Measurements from ENCODE around the gene PRR16.
"Not testable (repeated sequence)": the region's sequence is repeated elsewhere in the genome, so short reads cannot be mapped to it uniquely, and the experiment has no call there.

The PRR16 gene

DNA sequence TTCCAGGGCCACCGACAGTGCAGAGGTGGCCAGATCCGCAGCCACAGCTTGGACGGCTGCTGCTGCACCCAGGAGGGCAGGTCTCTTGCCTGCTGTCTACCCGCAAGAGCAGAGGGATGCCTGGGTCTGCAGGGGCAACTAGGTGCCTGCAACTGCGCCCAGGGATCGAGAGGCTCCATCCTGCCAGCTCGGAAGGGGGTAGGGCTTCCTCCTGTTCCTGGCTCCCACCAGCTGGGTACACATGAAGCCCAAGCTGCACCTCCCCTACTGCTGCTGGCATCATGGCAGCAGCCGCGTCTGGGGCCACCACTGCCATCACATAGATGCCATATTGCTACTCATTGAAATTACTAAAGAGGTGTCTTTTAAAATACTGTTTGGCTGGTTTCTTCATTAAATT, 12.7 kb upstream of the PRR16 start:
- Mint-ChIP-seq H3K4me1 (no peaks in the 10 kb centered on the region), H3K36me3 (no peaks in the 10 kb centered on the region), H3K27me3 (peaks cover 5% of the 10 kb centered on the region), H3K9me3 (no peaks in the 10 kb centered on the region), H3K4me3 (no peak overlapping the region), H3K27ac (no peak overlapping the region)
- no peak for ATAC-seq (ENCODE audit: low read depth)
- DNase-seq (ENCODE audit: low spot score in 2 of 2), result no peak

DNA sequence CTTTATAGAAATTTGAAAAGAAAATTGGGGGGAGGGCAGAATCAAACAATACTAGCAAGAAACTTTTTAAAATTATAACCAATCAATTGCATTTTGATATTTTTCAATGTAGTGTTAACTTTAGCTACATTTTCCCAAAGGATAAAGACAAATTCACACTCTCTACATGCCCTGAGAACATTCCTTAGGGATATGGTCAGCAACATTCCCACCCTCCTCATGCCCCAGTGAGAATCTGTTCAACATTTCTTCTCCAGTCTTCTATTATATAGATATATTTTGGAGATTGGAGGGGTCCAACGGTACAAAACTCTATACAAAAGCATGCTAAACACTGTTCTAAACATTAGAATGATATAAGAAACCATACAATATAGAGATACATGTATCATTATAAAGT, 11.6 kb upstream of the PRR16 start:
- no peak overlapping the region for H3K4me3 Mint-ChIP-seq
- no peaks in the 10 kb centered on the region for H3K36me3 Mint-ChIP-seq
- H3K27me3 Mint-ChIP-seq, result peaks cover 5% of the 10 kb centered on the region
- no peak for DNase-seq (ENCODE audit: low spot score in 2 of 2)
- H3K27ac Mint-ChIP-seq, result no peak overlapping the region
- H3K9me3 Mint-ChIP-seq, result no peaks in the 10 kb centered on the region
- ATAC-seq (ENCODE audit: low read depth), result no peak
- peaks cover 2% of the 10 kb centered on the region for H3K4me1 Mint-ChIP-seq

DNA sequence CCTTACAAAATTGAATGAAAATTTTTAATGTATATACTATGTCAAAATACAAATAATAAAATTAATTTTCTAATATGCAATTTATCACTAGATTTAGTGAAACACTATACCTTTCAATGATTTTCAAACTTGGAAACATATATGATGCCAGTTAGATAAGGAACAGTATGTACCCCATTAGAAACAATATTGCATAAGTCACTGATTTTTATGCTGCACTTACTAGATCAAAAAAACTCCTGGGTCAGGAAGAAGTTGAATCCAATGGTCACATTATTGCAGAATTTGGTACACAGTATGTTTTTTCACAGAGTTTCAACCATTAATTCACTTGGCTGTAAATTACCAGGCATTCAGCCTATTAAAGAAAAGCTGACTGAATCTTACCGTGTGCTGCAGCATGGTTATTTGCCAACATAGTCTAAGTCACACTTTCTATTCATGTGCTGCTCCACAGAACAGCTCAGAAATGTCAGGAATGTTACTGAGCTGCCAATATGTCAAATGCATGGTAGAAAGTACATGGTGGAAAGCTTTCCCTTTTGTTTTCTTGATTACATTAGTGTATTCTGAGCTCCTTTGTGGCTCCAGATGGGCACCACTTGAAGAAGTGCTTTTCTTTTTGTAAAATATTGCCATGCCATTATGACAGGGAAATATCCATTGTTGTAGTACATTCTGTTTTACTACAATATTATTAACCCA, 9.9 kb upstream of the PRR16 start:
- Mint-ChIP-seq H3K4me3 (no peak overlapping the region), H3K9me3 (no peaks in the 10 kb centered on the region), H3K4me1 (peaks cover 8% of the 10 kb centered on the region), H3K27ac (no peak overlapping the region), H3K27me3 (peaks cover 5% of the 10 kb centered on the region), H3K36me3 (no peaks in the 10 kb centered on the region)
- ATAC-seq (ENCODE audit: low read depth) (no peak), DNase-seq (ENCODE audit: low spot score in 2 of 2) (no peak)

- H3K36me3 Mint-ChIP-seq, result no peaks in the 10 kb centered on the region
- H3K4me1 Mint-ChIP-seq, result peaks cover 8% of the 10 kb centered on the region
- ATAC-seq (ENCODE audit: low read depth) (no peak), DNase-seq (ENCODE audit: low spot score in 2 of 2) (no peak)
- H3K9me3 Mint-ChIP-seq, result no peaks in the 10 kb centered on the region
- peak overlapping the region; percentile 95 for H3K27ac Mint-ChIP-seq
- H3K27me3 Mint-ChIP-seq, result peaks cover 4% of the 10 kb centered on the region
- H3K4me3 Mint-ChIP-seq, result no peak overlapping the region
These were observed 8.1 kb upstream of the PRR16 start for GRCh38 chr5:120456006-120456405.

DNA sequence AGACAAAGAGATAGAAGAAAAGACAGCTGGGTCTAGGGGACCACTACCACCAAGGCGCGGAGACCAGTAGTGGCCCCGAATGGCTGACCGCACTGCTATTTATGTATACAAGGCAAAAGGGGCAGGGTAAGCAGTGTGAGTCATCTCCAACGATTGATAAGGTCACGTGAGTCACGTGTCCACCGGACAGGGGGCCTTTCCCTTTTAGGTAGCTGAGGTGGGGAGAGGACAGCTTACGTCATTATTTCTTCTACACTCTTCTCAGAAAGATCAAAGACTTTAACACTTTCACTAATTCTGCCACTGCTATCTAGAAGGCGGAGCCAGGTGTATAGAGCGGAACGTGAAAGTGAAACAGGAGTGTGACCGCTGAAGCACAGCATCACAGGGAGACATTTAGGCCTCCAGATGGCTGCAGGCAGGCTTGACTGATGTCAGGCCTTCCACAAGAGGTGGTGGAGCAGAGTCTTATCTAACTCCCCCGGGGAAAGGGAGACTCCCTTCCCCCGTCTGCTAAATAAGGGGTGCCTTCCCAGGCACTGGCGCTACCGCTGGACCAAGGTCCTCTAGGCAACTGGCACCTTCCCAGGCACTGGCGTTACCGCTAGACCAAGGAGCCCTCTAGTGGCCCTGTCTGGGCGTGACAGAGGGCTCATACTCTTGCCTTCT, 6.1 kb upstream of the PRR16 start:
- Mint-ChIP-seq H3K4me1 (peaks cover 11% of the 10 kb centered on the region), H3K4me3 (peak overlapping the region; percentile 83), H3K27ac (peak overlapping the region; percentile 95), H3K36me3 (no peaks in the 10 kb centered on the region), H3K27me3 (no peaks in the 10 kb centered on the region), H3K9me3 (no peaks in the 10 kb centered on the region)
- peak; percentile 82 for ATAC-seq (ENCODE audit: low read depth)
- peak; percentile 68 to 78 for DNase-seq (ENCODE audit: low spot score in 2 of 2)

- not testable (repeated sequence) for H3K27me3 Mint-ChIP-seq; DNase-seq (ENCODE audit: low spot score in 2 of 2); H3K9me3 Mint-ChIP-seq; ATAC-seq (ENCODE audit: low read depth); H3K36me3 Mint-ChIP-seq
- Mint-ChIP-seq H3K4me1 (peaks cover 16% of the 10 kb centered on the region), H3K4me3 (peak overlapping the region; percentile 83), H3K27ac (peak overlapping the region; percentile 95)
These were observed 5.6 kb upstream of the PRR16 start for GRCh38 chr5:120458508-120458847.

DNA sequence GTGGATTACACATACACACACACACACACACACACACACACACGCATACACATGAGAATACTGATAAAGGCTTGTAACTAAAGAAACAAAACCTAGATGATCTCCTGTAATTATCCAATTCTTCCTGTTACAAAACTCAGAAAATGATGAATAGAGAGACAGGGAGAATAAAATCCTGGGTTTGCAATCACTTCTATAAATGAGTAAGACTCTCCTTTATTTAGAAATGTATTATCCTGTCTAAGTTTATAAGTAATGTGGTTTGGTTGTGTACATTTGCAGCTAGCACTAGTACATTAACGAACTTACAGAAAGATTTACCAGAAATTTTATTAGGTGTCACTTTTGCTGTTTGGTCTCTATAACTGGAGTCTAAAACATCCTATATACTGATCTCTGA, 2.8 kb upstream of the PRR16 start:
- peaks cover 30% of the 10 kb centered on the region for H3K4me1 Mint-ChIP-seq
- no peak for ATAC-seq (ENCODE audit: low read depth)
- no peak overlapping the region for H3K4me3 Mint-ChIP-seq
- peak overlapping the region; percentile 77 for H3K27ac Mint-ChIP-seq
- DNase-seq (ENCODE audit: low spot score in 2 of 2), result no peak
- no peaks in the 10 kb centered on the region for H3K9me3 Mint-ChIP-seq
- H3K27me3 Mint-ChIP-seq, result no peaks in the 10 kb centered on the region
- no peaks in the 10 kb centered on the region for H3K36me3 Mint-ChIP-seq

DNA sequence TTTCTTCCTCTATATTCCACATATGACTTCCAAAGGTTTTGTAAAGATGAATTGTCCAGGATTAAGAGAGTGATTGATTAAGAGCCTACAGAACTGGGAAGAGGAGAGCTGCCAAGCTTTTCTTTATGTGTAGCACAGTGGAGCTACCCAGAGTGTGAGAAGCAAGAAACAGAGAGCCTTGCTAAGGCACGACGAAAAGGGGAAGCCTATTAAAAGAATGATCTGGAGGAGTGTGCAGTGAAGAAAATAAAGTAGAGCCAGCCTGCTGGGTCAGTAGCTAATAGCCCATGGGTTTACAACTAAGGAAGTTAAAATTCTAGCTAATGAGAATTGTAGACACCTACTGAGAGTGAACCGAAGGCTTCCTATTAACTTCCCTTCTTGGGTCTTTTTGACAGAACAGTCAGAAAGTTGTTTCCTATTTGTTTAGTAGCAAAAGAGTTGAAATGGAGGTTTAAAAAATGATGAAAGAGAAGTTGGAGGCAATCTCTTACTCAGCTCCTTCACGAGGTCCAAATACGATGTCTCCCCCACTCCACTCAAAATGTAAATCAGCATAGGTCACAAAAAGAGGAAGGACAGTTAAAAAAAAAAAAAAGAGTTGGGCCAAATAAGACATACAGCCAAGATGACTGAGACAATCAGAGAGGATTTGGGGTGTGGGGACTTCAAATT, 957 bp upstream of the PRR16 start:
- DNase-seq (ENCODE audit: low spot score in 2 of 2) (peak in 1 of 2 donors; percentile 18), ATAC-seq (ENCODE audit: low read depth) (peak; percentile 66)
- Mint-ChIP-seq H3K27me3 (peaks cover 2% of the 10 kb centered on the region), H3K27ac (peak overlapping the region; percentile 78), H3K4me3 (peak overlapping the region; percentile 90), H3K36me3 (no peaks in the 10 kb centered on the region), H3K4me1 (peaks cover 22% of the 10 kb centered on the region), H3K9me3 (no peaks in the 10 kb centered on the region)

GRCh38 chr5:120464627-120465435, 731 bp downstream of the PRR16 start:
- Mint-ChIP-seq H3K4me3 (peak overlapping the region; percentile 90), H3K27me3 (peaks cover 2% of the 10 kb centered on the region), H3K27ac (peak overlapping the region; percentile 45), H3K9me3 (no peaks in the 10 kb centered on the region), H3K36me3 (no peaks in the 10 kb centered on the region), H3K4me1 (peaks cover 22% of the 10 kb centered on the region)
- DNase-seq (ENCODE audit: low spot score in 2 of 2) (peak in 1 of 2 donors; percentile 16), ATAC-seq (ENCODE audit: low read depth) (peak; percentile 30)

- Mint-ChIP-seq H3K4me1 (peaks cover 22% of the 10 kb centered on the region), H3K27me3 (peaks cover 2% of the 10 kb centered on the region), H3K9me3 (no peaks in the 10 kb centered on the region), H3K4me3 (peak overlapping the region; percentile 90), H3K27ac (no peak overlapping the region), H3K36me3 (no peaks in the 10 kb centered on the region)
- peak in 1 of 2 donors; percentile 7 for DNase-seq (ENCODE audit: low spot score in 2 of 2)
- ATAC-seq (ENCODE audit: low read depth), result no peak
These were observed 1.4 kb downstream of the PRR16 start for GRCh38 chr5:120465436-120465961.

DNA sequence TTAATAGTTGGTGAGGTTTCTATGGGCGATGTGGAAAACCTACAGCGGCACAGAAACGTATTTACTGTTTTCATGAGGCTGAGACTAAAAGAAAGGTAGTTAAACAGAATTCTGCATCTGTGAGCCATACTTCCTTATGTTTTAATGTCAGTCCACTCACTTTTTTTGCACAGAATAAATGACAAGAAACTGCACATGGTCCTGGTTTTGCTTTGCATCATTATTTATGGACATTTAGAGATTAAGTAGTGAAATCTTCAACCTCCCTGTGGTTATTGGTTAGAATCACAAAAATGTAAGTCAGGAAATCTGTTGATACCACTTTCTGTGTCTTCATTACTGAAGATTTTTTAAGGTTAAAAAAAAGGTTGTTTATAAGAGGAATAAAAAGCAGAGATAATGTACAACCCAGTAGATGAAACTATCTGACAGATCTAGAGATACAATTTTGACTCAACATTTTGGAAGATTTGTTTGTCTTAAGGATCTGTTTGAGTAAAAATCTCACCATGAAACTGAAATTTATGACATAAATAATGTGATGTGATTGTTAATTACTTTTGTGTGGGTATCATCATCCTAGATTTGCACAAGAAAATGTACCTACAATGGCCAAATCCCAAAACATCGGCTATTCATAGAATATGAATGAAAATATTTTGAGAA, 2.4 kb downstream of the PRR16 start:
- ATAC-seq (ENCODE audit: low read depth) (no peak), DNase-seq (ENCODE audit: low spot score in 2 of 2) (no peak)
- Mint-ChIP-seq H3K4me3 (no peak overlapping the region), H3K36me3 (no peaks in the 10 kb centered on the region), H3K27ac (no peak overlapping the region), H3K27me3 (peaks cover 2% of the 10 kb centered on the region), H3K4me1 (peaks cover 22% of the 10 kb centered on the region), H3K9me3 (no peaks in the 10 kb centered on the region)

DNA sequence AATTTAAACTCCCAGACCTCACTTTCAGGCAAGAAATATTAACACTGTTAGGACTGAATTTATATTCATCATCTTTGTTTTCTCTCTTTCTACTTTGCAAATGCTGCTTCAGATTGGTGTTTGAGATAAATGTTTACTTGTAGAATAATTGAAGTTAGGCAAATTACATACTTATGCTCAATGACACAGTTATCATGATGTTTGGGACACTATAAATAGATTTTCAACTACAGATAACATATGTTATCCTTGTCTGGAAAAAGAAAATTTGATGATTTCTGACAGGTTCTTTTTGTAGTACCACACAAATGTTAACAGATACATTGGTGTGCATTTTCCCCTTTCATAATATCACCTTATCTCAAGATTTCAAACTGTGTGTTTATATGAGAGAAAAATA, 7.9 kb downstream of the PRR16 start:
- Mint-ChIP-seq H3K36me3 (no peaks in the 10 kb centered on the region), H3K27me3 (peaks cover 4% of the 10 kb centered on the region), H3K9me3 (no peaks in the 10 kb centered on the region), H3K4me3 (no peak overlapping the region), H3K27ac (no peak overlapping the region), H3K4me1 (no peaks in the 10 kb centered on the region)
- DNase-seq (ENCODE audit: low spot score in 2 of 2) (no peak), ATAC-seq (ENCODE audit: low read depth) (no peak)

GRCh38 chr5:120472911-120473310, 8.8 kb downstream of the PRR16 start:
- Mint-ChIP-seq H3K4me1 (no peaks in the 10 kb centered on the region), H3K9me3 (no peaks in the 10 kb centered on the region), H3K36me3 (no peaks in the 10 kb centered on the region), H3K27me3 (peaks cover 3% of the 10 kb centered on the region), H3K27ac (no peak overlapping the region), H3K4me3 (no peak overlapping the region)
- ATAC-seq (ENCODE audit: low read depth), result no peak
- DNase-seq (ENCODE audit: low spot score in 2 of 2), result no peak

Data from memory B cell (primary cell).